GM18508 (cell line): ENCODE results near the gene RRP8.

Experiments used
- ATAC-seq: cut with Tn5 transposase; IDR thresholded peaks from one replicate; pipeline ENCODE4 v1.9.1; 2021; ENCODE audit warnings: moderate number of reproducible peaks; ENCODE audit not compliant: insufficient read depth, unreplicated experiment

Gene RRP8

DNA sequence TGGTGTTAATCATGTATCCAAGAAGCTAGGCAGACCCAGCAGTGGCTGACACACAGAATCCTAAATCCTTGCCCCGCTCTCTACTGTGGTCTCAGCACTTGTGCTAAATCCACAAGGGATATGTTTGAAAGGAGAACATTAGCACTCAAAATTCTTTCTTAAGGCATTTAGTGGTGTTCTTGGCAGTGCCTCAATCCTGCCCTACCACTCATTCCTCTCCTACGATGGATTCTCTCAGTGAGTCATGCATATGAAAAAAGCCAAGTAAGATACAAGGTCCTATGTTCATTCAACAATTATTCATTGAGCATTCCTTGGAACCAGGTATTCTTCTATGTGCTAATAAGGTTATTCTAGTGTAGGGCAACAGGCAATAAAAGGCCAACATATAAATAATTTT, 31.2 kb downstream of the RRP8 start:
- no peak for ATAC-seq

DNA sequence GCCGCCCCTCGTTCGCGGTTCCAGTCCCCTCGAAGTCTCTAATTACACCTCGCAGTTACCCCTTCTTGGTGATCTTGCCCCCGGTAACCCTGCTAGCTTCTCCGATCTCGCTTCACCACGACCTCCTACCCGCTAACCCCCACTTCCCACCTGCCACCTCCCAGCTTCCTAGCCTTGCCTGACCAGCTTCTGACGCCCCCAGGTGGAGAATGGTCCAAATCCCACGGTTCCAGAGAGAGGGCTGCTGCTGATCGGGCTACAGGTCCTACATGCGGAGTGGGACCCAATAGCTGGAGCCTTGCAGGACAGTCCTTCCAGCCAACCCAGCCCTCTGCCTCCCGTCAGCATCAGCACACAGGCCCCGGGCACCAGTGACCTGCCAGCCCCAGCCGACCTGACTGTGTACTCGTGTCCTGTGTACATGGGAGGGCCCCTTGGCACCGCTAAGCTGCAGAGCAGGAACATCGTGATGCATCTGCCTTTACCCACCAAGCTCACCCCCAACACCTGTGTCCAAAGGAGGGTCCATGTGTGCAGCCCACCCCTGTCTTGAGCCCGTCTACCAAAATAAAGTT, 31.9 kb downstream of the RRP8 start:
- ATAC-seq: no peak

DNA sequence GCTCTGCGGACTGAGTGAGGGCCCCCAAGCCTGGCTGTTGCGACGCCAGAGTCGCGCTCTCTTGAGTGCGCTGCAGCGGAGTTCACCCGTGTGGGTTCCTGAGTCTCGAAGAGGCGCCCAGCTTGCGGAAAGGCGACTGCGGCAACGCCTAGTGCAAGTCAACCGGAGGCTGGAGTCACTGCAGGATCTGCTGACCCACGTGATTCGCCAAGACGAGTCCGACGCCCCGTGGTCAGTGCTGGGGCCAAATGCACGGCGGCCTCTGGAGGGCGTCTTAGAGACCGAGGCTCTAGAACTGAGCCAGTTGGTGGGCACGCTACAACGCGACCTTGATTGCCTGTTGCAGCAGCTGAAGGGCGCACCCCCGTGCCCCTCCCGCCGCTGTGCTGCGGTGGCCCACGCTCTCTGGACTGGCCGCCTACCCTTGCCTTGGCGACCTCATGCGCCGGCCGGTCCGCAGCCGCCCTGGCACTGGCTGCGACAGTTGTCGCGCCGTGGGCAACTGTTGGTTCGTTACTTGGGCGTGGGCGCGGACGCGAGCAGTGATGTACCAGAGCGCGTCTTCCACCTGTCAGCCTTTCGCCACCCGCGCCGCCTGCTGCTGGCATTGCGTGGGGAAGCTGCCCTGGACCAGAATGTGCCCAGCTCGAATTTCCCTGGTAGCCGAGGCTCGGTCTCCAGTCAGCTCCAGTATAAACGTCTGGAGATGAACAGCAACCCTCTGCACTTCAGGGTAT, 32.6 kb downstream of the RRP8 start:
- no peak for ATAC-seq

DNA sequence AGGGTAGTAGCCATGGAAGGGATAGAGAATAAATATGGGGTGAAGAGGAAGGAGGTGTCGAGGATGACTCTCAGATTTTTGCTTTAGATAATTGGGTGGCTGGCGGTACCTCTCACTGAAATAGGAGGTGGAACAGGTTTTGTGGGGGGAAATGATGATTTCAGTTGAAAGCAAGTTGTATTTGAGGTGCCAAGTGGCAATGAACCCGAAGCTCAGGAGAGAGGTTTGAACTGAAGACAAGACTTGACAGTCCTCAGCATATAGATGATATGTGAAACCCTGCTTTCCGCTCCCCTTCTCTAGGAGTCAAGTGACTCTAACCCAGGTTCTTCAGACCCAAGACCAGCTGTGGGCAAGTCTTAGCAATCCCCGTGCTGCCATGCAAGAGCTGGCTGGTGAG, 33.7 kb downstream of the RRP8 start:
- no peak for ATAC-seq

DNA sequence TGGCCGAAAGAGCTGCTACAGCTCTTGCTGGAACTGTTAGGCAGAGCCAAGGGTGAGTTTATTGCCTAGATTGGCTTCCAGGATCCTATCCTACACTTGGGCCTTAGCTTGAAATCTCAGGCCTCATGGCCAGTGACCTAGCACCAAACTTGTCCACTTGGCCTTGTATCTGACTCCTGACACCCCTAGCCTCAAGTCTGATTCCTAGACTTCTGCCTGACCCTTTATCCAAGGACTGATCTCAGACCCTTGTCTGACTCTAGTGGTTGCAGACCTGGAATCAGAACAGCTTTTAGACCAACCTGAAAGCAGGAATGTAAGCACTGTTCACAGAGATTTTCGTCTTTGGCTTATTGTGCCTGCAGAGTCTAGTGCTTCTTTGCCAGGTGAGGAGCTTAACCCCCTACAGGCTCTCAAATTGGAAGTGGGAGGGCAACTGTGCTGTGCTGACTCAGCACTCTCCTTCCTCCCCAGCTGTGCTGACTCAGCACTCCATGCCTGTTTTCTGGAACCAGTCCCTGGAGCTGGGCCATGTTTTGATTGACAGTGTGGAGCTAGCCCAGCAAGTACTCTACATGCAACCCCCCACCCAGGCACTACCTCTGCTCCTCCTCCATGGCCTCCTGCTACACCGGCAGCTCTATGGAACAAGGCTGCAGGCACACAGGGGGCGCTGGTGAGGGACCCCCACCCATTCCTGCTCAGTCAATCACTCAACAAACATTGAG, 35.1 kb downstream of the RRP8 start:
- ATAC-seq: no peak

DNA sequence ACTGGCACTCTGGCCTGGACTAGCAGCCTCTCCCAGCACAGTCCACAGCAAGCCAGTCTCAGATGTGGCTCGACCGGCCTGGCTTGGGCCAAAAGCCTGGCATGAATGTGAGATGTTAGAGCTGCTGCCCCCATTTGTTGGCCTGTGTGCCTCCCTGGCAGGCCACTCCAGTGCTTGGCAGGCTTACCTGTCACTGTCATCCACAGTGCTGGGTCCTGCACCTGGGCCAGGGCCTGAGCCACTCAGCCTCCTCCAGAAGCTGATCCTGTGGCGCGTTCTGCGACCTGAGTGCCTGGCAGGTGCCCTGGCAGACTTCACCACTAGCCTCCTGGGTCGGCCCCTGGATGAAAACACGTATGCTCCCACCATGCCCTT, 36.1 kb downstream of the RRP8 start:
- ATAC-seq: no peak

DNA sequence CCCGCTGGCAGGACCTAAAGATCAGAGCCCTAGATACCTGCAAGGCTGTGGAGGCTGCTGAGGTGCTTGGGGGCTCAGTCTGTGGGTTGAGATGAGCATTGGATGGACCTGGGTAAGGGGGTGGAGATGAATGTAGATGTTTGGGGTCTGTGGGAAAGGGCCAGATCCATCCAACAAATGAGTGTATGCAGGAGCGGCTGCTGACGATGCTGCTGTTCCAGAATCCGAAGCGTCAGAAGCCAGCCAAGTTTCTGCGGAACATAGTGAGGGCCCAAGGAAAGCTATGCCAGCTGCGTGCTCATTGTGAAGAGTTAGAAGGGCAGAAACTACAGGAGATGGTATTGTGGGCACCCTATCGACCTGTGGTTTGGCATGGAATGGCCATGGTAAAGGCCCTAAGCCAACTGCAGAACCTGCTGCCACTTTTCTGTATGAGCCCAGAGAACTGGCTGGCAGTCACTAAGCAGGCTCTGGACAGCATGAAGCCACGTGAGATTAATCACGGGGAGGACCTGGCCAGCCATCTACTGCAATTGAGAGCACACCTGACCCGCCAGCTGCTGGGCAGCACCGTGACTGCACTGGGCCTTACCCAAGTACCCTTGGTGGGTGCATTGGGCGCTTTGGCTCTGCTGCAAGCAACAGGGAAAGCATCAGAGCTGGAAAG, 36.6 kb downstream of the RRP8 start:
- ATAC-seq: no peak

DNA sequence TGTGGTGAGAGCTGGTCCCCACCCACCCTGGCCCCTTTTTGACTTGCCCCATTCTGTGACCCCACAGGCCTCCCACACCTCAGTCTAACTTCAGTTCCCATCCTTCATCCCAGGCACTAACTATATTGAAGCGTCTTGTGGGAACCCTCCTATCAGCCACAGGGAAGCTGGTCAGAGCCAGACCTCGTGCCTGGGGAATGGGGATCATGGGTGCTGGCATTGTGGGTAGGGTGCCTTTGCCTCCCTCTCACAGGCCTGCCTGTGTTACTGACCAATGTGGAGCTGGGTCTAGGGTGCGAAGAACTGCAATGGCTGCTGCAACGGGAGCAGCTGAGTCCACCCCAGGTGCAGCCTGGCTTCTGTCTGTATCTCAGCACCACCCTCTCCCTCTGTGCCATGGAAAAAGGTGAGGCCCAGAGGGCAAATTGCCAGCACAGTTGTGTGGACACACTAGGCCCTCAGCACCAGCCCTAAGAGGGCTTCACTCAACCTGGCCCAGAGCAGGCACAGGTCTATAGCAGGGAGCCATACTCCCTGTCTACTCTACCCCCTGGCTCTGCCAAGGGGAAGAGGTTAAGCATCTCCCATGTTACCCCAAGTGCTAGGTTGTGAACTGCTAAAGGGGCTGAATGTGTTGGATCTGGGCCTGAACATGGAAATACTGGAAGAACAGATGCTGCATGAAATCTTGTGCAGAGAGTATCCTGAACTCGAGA, 37.3 kb downstream of the RRP8 start:
- ATAC-seq: no peak

DNA sequence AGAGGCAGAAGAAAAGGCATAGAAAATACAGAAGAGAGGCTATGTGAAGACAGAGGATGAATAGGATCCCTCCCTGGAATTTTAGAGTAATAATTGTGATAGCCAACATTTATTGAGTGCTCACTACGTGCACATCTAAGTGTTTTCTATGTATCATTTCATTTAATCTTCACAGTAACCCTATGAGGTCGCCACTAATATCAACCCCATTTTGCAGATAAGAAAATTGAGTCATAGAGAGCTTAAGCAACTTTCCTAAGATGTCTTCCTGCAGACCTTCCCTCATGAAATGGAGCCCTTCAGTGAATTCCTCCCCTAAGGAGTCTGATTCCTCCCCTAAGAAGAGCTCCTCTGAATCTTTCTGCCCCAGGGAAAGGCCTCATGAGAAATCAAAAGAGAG, 38.1 kb downstream of the RRP8 start:
- no peak for ATAC-seq

DNA sequence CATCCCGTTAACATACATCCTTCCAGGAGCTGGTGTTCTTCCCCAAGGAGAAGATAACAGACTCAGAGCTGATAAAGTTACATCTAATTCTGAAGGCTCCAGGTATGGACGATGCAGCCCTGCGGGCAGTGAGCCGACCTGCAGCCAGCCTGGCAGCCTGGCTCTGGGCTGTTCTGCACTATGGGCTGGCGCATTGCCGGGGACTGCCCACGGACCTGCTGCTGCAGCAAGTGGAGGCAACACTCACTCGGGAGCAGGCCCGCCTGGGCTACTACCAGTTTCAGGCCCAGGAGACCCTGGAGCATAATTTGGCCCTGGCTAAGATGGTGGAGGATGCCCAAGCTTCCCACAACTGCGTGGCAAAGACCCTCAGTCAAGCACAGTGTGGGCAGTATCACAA, 39.7 kb downstream of the RRP8 start:
- ATAC-seq: no peak

DNA sequence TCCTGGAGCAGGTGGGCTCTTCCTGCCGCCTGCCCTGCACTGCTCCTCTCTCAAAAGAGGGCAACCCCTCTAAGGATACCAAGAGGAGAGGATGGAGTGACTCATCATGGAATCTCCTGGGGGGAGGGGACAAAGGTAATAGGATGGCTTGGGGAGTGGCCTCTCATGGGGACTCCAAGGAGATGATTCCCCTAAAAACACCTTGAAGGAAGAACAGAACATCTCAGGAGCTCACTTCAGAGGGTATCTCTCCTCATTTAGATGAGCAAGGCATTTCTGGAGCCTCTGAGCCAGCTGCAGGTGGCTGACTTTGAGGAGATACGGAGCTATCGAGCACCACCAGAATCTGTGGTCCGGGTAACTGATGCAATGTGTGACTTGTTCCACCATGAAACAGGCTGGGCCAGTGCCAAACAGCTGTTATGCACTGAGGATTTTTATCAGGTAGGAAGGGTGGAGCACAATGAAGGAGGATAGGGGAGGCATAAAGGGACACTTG, 40.2 kb downstream of the RRP8 start:
- no peak for ATAC-seq

DNA sequence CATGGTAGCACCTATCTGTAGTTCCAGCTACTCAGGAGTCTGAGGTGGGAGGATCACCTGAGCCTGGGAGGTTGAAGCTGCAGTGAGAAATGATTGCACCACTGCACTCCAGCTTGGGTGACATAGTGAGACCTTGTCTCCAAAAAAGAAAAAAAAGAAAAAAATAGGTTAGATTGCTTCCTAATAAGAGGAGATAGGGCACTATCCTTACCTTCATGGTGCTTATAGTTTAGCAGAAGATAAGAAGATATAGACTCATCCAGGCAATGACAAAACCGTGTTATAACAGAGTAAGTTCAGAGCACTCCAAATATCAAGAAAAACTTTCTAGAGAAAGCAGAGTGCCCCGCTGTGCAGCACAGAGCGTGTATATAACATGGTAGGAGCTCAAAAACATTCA, 42.1 kb downstream of the RRP8 start:
- ATAC-seq: no peak

DNA sequence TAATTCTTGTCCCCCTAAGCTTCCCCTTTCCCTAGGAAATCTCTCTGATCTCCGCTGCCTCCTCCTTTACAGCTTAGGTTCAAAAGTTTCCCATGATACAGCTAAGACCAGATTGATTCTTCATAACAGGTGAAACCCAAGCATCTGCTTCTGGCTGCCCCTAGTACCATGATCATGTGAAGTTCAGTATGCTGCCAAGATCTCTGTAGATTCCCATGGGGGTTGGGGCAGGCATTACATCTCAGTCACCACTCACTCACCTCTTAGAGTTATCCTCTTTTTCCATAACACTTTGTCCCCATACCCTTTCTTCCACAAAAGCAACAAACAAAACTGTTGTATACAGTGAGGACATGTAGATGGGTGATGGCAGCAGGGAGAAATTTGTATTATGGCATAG, 44.0 kb downstream of the RRP8 start:
- no peak for ATAC-seq

DNA sequence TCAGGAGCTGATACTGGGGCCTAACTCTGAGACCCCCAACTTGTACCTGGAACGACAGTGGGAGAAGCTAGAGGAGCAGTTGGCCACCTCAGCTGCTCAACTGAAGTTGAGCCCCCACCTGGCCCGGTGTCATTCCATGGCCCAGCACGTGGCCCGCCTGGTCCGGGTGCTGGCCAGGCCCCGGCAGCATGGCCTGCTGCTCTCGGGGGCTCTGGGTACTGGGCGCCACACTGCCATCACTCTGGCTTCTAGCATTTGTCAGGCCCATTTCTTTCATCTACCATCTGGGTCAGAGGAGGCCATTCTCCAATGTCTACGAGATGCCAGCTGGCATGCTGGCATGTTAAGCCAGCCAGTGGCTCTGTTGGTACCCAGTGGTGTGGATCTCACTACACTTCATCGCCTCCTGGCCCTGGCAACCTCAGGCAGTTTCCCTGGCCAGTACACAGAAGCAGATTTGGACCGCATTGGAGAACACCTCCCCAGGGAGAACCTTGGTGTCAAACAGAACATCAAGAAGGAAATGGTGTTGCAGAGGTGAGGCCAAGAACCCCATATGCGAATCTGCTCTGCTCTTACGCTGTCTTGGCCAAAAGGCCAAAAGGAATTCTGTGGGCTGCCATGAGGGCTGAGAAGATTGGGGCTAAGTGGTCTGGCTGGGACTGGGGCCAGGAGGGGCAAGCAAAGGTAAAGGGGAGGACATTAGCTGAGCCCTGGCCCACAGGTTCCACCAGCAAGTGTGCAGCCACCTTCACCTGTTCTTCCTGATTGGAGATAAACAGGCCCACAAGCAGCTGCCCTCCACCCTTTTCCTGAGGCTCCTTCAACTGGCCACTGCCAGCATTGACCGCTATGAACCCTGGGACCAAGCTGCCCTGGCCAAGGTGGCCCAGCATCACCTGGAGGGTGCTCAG, 45.4 kb downstream of the RRP8 start:
- no peak for ATAC-seq

DNA sequence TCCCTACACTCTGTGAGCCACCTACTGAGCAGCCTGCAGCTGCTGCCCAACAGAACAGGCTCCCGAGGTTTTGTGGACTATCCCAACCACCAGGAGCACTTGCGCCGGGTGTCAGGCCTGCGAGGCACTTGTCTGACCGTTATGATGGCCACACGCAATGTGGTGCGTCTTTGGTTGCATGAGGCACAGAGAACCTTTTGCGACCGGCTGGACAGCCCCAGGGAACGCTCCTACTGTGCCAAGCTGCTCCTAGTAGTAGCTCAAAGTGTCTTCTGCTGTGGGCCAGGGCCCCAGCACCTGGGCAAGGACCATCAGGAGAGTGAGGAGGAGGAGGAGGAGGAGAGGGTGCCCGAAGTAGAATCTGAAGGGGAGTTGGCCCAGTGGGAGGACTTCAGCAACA, 46.4 kb downstream of the RRP8 start:
- ATAC-seq: no peak

DNA sequence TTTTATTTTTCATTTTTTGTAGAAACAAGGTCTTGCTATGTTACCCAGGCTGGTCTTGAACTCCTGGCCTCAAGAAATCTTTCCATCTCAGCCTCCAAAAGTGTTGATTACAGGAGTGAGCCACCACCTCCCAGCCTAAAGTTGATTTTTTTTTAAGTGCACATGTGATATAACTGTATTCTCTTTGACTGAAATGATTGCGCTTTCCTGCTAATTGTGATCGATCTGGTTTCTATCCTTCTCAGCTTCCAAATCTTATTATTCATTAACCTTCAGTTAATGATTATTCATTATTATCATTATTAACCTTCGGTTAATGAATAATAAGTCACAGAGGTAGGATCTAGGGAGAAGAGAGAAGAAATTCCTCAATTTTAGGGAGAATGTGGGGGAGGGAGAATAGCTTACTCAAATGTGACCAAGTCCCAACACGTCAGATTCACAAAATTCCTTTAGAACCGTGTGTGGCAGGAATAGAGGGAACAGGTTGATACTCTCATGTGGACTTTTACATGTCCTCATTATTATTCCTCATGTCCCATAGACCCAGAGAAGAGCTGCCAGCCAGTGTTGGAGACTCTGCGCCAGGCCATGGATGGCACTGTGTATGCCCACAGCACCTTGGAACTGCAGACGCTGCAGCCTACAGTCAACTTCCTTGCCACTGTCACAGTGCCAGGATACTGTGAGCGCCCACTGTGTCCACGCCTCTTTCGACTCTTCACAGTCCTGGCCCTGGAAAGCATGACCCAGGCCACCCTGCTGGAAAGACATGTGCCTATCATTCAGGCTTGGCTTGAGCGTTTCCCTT, 47.1 kb downstream of the RRP8 start:
- ATAC-seq: no peak

DNA sequence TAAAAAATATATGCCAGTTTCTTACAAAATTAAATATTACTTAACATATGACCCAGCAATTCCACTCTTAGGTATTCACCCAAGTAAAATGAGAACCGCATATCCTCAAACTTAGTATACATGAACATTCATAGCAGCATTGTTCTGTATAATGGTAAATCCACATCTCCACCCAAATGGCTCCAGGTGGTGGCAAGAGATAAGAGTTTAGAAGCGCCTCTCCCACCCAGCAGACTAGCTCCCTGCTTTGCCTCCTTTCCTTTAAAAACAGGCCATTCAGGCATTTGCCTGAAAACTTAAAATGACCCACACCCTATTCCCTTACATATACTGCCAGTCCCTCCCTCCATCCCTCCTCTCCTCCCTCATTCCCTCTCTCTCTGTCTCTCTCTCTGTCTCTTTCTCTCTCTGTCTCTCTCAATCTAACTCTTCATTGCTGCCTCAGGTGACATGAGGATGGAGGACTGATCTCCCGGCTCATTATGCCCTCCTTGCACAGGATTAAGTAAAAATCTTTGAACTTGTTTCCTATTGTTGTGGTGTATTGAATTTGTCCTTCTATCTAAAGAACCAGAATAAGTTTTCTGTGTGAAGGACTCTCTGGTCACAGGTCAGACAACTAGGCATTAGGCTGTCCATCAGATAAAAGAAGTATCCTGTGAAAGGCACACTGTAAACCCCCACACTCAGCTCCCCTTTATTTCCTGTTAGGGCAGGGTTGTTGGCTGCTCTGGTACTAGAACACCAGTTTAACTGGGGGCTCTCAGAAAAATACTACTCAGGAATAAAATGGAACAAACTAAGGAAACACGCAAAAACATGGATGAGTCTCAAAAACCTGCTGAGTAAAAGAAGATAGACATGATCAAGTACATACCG, 48.3 kb downstream of the RRP8 start:
- ATAC-seq: no peak

DNA sequence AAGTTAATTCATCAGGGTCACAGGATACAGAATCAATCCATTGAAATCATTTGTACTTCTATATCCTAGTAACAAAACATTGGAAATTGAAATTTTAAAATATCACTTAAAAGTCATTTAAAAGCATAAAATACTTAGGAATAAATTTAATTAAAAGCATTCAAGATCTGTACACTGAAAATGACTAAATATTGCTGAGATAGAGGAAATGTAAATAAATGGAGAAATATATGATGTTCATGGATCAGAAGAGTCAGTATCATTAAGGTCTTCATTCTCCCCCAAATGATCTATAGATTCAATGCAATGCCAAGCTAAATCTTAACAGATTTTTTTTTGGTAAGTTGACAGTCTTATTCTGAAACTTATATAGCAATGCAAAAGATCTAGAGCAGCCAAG, 49.8 kb downstream of the RRP8 start:
- ATAC-seq: no peak
